NCI-H69 (cell line): ENCODE results near the gene KIAA1191.

Experiments used
- DNase-seq: peaks from one replicate; lab custom pipeline; 2025; lab: John Stamatoyannopoulos, UW

Gene KIAA1191

GRCh38 chr5:176389135-176390123 is 27.9 kb upstream of the KIAA1191 start:
- no peak for DNase-seq

- DNase-seq: peak; percentile 100
Measured at GRCh38 chr5:176388444-176389134, 27.0 kb upstream of the KIAA1191 start, which contains the start of the genes HIGD2A and NOP16. Gene HIGD2A, plus strand, starts transcription at chr5:176388751. Its CDS starts 69 bp downstream, at chr5:176388820. Gene NOP16, minus strand, starts transcription at chr5:176388598. Its CDS starts 59 bp downstream, at chr5:176388539.

GRCh38 chr5:176388003-176388443 is 26.5 kb upstream of the KIAA1191 start:
- peak; percentile 54 for DNase-seq

GRCh38 chr5:176387384-176387925 is 25.9 kb upstream of the KIAA1191 start:
- peak; percentile 29 for DNase-seq

GRCh38 chr5:176386491-176386890 is 24.9 kb upstream of the KIAA1191 start:
- no peak for DNase-seq

- DNase-seq: no peak
Measured at GRCh38 chr5:176384991-176385390, 23.4 kb upstream of the KIAA1191 start.

GRCh38 chr5:176384366-176384930 is 22.9 kb upstream of the KIAA1191 start:
- no peak for DNase-seq

- no peak for DNase-seq
Measured at GRCh38 chr5:176383961-176384360, 22.4 kb upstream of the KIAA1191 start.

- DNase-seq: no peak
Measured at GRCh38 chr5:176383248-176383905, 21.8 kb upstream of the KIAA1191 start.

- no peak for DNase-seq
Measured at GRCh38 chr5:176382721-176383120, 21.2 kb upstream of the KIAA1191 start.

GRCh38 chr5:176381979-176382378 is 20.4 kb upstream of the KIAA1191 start:
- no peak for DNase-seq

GRCh38 chr5:176381423-176381822 is 19.9 kb upstream of the KIAA1191 start:
- DNase-seq: no peak

GRCh38 chr5:176379881-176380280 is 18.3 kb upstream of the KIAA1191 start:
- no peak for DNase-seq

GRCh38 chr5:176373100-176373818 is 11.7 kb upstream of the KIAA1191 start:
- DNase-seq: no peak

GRCh38 chr5:176371621-176372539 is 10.3 kb upstream of the KIAA1191 start:
- no peak for DNase-seq

GRCh38 chr5:176369934-176370711 is 8.6 kb upstream of the KIAA1191 start:
- DNase-seq: no peak

- DNase-seq: no peak
Measured at GRCh38 chr5:176368726-176369125, 7.2 kb upstream of the KIAA1191 start.

GRCh38 chr5:176366232-176366894 is 4.8 kb upstream of the KIAA1191 start:
- no peak for DNase-seq
